SK-N-SH (cell line): ENCODE measurements around the gene SLC27A2.

Experiments
- CHD2 ChIP-seq: fragments of 150-350 bp; IDR thresholded peaks from 2 replicates; pipeline ENCODE4 v1.6.1; 2018; ENCODE audit warnings: low read length; ENCODE audit not compliant: partially characterized antibody
- CTCF ChIP-seq: fragments of 200-600 bp; sonication (generic); IDR thresholded peaks from 2 replicates; pipeline ENCODE4 v1.6.1; 2017; ENCODE audit warnings: antibody characterized with exemption, mild to moderate bottlenecking, moderate library complexity
- FOXM1 ChIP-seq: IDR thresholded peaks from 2 replicates; pipeline ENCODE4 v1.4.0; 2012; ENCODE audit warnings: low read depth, mild to moderate bottlenecking
- GABPA ChIP-seq: IDR thresholded peaks from 2 replicates; pipeline ENCODE4 v1.4.0; 2012; ENCODE audit warnings: low read depth, mild to moderate bottlenecking
- JUND ChIP-seq: IDR thresholded peaks from 2 replicates; pipeline ENCODE4 v1.4.0; 2012
- MAX ChIP-seq: IDR thresholded peaks from 2 replicates; pipeline ENCODE4 v1.4.0; 2012; ENCODE audit warnings: low read depth
- MXI1 ChIP-seq: IDR thresholded peaks from 2 replicates; pipeline ENCODE4 v1.6.1; 2012; ENCODE audit warnings: mild to moderate bottlenecking, low read depth, low read length, improper control_type of control experiment
- SIN3A ChIP-seq: IDR thresholded peaks from 2 replicates; pipeline ENCODE4 v1.6.1; 2012; ENCODE audit warnings: low read depth, mild to moderate bottlenecking, low read length, moderate library complexity, borderline replicate concordance
- YY1 ChIP-seq: IDR thresholded peaks from 2 replicates; pipeline ENCODE4 v1.4.0; 2012; ENCODE audit warnings: low read depth, mild to moderate bottlenecking
- ZBTB33 ChIP-seq: IDR thresholded peaks from 2 replicates; pipeline ENCODE4 v1.4.0; 2012; ENCODE audit warnings: low read depth, borderline replicate concordance

- TF ChIP-seq SIN3A (no peak), YY1 (no peak), CTCF (no peak), MAX (no peak), FOXM1 (no peak), JUND (no peak), GABPA (no peak), MXI1 (no peak), ZBTB33 (no peak), CHD2 (no peak)
These were observed 95.4 kb downstream of the SLC27A2 start for GRCh38 chr15:50277370-50277769.
